Ammon's horn (tissue), 1 donor: ENCODE data around the gene ANK3.

Experiments used
- DNase-seq: peaks from one replicate; pipeline ENCODE4 v3.0.0-alpha.2; 2016; ENCODE audit warnings: low spot score

The ANK3 gene

DNA sequence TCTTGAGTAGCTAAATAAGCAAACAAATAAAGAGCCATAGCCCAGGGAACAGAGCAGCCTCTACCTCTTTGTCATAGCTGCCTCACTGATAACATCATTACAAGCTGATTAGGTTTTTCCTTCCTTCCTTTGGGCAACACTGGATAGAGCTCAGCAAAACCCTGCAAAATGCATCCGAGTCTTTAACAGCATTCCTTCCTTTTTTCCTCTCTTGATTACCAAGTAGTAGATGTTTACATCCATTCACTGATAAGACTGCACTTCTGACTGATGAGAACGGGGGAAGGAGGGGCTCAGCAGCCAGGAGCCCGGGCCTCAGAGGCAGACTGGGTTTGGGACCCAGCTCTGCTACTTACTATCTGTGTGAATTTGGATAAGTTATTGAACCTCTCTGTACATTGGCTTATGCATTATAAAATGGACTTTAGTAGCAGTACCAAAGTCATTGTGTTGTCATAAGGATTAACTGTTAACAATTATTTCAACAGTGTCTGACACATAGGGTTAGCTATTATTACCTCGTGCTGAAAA is 214.2 kb downstream of the ANK3 start:
- DNase-seq: no peak

DNA sequence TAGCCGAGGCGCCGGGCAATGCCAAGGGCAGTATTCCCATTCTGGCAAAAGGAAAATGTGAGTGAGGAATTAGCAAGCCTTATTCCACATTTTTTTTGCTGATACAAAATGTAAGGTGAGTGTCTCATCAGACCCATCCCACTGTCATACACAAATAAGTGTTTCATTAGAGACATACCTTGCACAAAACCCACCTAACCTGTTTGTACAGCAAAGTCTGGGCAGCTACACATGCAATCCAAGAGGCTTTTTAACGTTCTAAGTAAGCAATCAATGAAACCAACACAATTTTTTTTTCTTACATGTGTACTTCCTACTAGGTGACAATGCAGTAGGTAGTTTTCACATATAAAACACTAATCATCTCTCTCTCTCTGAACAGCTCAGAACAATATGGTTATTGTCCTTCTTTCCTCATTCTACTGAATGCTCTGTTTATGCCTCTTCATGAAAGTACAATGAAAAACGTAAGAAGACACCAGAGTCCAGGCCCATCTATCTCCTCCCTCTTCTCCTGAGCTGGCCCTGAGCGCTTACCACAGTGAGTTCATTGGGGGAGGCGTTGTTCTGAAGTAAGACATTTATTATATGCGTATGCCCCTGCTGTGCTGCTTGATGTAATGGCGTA is 217.2 kb downstream of the ANK3 start:
- DNase-seq: peak; percentile 33

DNA sequence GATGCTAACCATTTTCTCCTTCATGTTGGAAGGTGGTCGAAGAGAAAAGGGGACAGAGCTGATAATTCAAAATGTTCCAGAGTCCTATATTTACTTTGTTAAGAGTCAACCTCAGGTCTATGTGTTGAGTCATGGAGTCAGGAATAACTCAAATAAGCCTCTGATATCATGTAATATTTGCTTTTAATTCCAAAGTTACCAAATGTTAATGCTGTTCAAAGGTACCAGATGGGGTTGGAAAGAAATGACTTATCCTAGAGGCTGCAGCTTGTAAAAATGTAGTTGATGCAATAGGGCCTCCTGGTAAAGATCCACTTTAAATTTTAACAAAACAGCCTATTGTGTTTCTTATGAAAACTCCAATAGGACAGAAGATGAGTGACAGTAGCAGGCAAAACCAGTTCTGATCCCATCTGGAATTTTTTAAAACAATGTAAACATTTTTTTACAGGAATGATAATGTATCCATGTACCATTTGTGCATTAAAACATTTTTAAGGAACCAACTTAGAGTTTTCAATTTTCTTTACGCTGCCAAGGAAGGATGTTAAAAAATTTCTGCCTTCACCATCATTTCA is 218.2 kb downstream of the ANK3 start:
- no peak for DNase-seq

DNA sequence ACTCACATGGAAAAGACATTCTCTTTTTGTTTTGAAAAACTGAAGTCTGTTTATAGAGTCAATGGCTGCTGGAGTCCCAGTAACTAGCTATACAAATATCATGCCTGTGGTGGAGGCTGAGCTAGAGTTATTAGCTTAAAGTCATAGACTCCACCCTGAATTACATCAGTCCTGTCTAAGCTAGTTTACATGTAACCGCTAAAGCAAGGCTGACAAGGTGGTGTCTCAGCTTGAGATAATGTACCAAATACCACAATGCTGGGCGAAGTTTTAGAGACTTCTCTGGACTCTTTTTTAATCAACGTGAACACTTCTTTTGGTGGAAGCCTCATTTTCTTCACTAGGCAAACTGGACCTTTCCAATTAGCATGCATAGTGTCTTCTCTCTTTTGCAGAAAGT is 219.4 kb downstream of the ANK3 start:
- DNase-seq: no peak

DNA sequence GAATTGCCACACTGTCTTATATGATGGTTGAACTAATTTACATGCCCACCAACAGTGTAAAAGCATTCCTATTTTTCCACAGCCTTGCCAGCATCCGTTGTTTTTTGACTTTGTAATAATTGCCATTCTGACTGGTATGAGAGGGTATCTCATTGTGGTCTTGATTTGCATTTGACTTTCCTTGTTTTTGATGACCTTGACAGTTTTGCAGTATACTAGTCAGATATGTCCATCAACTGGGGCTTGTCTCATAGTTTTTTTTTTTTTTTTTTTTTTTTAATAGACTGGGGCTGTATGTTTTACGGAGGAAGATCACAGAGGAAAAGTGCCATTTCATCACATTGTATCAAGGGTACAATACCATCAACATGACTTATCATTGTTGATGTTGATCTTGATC is 220.6 kb downstream of the ANK3 start:
- no peak for DNase-seq

DNA sequence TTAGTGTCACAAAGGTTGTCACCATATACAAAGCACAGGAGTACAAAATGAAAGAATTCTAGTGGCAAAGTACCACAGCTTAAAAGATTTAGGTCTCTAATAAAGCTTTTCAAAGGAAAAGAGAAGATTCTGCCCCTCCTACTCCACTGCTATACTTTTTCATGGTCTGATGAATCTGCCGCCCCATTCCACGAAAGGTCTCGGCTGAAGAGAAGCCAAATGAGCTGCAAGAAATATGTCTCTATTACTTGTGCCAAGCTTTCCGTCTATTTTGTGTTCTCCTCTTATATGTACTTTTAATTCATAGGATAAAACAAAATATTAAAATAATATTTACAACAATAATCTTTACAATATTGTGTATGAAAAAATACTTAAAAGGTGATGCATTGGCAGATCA is 222.6 kb downstream of the ANK3 start:
- no peak for DNase-seq

DNA sequence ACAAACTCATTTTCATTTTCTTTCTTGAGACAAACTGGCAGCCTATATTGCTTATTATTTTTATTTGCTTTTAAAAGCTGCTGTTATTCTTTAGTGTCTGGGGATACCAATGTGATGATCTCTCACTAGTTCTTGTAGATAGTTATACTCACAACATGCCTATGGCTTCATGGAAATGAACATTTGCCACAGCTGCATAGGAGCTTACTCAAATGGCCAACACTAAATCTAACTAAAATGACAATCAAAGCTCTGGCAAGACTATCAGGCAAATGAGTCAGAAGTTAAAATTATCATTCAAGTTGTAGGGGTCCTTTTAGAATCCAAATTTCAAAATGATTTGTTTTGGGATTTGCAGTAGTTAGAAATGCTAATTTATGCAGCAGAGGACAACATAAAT is 225.9 kb downstream of the ANK3 start:
- DNase-seq: no peak

DNA sequence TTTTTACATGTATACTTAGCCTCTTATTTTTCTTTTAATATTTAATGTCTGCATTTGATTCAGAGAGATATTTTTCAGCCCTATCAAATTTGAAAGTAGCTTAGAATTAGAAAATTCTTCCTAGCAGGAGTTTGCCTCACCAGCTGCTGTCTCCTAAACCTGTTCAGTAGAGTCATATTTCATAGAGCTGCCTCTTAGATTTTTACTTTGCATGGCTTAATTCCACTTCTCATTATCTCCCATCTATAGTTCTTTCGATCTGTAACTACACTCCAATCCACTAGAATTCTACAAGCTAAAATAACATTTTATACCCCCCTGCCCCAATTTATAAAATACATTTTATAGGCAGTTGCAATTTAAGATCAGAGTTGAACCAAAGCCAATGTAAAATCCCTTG is 227.0 kb downstream of the ANK3 start:
- no peak for DNase-seq

DNA sequence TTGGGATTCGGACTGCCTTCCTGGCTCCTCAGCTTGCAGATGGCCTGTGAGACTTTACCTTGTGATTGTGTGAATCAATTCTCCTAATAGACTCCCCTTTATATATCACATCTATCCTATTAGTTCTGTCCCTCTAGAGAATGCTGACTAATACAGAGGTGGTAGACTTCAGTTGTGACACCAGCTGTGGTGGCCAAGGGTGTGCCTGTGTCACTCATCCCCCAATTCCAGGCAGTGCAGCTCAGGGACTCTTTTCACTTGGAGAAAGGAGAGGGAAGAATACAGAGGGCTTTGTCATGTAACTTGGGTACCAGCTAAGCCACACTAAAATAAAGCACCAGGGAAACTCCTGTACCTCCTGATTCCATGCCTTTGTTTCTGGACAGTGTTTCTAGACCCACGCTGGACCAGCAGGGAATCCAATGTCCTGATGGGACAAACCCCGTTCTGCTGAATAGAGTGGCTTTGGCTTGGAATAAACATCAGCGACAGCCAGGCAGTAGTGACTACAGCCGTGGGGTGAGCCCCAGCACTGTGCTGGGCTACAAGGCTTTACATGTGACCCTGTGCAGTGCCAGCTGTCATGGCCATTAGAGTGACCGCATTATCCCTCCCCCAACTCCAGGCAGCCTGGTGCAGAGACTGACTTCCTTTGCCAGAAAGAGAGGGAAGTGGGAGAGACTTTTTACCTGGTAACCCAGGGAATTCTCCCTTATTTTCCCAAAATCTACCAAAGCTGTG is 233.6 kb downstream of the ANK3 start:
- DNase-seq: peak; percentile 57

DNA sequence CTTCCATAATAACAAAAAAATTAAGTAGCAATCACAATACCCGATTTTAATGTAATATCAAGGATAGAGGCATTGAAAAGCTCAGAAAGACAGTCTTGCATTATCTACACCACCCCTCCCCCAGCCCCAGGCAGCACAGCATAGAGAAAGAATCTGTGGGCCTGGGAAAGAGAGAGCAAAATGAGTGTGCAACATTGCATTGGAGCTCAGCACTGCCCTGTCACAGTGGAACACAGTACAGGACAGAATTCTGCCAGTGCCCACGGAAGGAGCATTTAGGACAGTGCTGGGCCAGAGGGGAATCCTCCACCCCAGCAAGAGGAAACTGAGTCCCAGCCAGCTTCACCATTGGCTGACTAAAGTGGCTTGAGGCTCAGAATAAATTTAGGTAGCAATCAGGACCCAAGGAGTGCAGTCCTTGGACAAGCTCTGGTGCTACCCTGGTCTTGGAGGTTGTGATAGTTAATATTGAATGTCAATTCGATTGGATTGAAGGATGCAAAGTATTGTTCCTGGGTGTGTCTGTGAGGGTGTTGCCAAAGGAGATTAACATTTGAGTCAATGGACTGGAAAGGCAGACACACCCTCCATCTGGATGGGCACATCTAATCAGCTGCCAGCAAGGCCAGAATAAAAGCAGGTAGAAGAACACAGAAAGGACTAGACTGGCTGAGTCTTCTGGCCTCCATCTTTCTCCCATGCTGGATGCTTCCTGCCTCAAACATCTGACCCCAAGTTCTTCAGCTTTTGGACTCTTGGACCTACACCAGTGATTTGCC is 234.4 kb downstream of the ANK3 start:
- no peak for DNase-seq

DNA sequence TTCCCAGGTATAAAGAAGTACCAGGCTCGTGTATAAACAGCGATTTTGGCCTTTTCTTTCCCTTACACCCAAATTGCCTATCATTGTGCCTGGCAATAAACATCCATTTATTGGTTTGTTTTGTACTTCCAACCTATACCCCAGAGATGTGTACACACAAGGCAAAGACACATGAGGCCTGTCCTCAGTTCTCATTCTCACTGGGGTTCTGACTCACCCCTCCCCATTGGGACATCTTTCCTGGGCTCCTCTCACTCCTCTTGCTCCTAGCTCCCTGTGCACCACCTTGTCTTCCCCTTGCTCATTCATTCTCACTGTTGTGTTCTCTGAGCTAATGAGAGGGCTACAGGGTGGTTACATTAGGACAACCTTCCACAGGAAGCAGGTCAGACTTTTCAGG is 240.7 kb downstream of the ANK3 start:
- DNase-seq: no peak

DNA sequence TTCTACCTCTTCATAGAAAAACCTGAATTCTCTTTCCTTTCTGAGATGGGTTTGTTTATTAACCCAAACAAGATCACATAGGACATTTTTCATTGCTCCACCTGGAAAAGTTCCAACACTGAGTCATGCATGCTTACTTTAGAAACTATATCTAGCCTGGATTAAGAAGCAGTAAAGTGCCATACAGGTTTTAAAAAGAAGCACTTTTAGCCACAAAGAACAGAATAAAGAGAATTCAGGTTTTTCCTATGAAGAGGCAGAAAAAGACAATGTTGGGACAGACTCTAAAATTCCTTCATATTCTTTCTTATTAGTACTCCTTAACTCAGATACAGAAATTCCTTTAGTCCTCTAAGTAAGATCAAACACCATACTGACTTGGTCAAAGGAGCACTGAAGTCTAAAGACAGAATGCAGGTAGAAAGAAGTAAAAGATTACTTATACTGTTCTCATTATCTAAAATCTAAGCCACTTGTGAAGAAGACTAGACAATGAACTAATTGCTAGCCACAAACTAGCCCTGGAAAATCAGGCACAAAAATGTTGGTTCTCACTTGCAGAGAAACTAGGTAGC is 241.3 kb downstream of the ANK3 start:
- no peak for DNase-seq

DNA sequence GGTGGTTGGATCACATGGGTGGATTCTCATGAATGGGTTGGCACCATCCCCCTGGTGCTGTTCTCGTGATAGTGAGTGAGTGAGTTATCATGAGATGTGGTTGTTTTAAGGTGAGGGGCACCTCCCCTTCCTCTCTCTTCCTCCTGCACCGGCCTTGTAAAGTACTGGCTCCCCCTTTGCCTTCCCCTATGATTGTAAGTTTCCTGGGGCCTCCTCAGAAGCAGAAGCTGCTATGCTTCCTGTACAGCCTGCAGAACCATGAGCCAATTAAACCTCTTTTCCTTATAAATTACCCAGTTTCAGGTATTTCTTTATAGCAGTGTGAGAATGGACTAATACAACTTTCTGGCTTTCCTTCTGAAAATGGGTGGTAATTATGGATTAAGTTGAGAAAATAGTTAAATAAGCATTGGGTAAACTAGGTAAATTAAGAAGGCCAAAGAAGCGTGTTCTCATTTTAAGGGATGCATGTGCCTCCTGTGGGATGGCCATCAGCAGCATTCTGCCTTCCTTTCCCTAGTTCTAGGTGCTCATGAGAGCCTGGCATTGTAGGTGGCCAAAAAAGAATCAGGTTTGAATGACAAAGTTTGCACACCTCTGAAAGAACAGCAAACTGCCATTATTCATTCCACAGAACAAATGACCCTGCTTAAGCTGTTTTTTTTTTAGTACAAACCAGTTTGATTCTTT is 242.0 kb downstream of the ANK3 start:
- DNase-seq: no peak

DNA sequence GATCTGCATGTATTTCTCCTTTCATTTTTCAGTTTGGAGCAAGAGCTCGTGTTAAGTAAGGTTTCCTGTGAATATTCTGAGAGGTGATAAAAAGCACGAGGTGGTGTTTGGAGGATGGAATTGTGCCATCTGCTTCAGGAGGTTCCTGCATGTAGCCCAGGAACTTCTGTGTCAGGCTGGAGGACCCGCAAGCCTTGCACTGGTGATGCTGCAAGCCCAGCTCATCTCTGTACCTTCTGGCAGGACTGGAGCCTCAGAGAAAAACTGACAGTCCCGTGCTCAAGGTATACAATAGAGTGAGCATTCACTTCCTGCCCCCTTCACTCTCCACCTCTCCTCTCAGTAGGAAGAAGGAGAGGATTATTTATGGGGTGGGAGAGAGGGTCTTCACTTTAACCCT is 242.7 kb downstream of the ANK3 start:
- DNase-seq: no peak

DNA sequence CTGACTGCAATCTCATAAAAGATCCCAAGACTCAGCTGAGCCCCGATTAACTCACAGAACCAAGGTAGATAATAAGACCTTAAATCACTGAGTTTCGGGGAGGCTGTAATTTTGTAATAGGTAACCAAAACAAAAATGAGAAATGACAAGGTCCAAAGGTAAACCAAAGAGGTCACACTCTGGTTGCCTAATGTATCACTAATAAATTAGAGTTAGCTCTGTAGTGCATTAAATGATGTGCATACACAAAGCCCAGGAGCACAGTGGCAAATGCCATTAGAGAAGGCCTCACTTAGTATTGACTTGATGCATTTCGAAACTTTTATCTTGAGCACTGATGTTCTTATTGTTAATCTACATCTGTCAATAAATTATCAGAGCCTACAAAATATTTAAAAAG is 245.6 kb downstream of the ANK3 start:
- no peak for DNase-seq

DNA sequence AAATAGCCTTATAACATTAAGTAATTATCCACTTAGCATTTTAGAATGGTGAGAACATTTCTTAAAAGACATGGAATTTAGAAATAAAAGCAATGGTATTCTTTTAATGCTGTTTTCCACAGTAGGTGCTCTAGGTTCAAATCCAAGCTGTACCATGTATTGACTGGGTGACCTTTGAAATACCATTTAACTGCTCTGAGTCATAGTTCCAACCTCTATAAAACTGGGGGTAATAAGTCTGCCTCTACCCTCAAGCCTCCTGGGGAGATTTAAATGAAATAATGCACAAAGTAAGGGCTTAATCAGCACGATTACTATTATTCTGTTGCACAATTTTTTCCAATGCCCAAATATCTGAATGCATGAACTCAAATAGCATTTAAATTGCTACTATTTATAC is 246.9 kb downstream of the ANK3 start:
- DNase-seq: no peak

DNA sequence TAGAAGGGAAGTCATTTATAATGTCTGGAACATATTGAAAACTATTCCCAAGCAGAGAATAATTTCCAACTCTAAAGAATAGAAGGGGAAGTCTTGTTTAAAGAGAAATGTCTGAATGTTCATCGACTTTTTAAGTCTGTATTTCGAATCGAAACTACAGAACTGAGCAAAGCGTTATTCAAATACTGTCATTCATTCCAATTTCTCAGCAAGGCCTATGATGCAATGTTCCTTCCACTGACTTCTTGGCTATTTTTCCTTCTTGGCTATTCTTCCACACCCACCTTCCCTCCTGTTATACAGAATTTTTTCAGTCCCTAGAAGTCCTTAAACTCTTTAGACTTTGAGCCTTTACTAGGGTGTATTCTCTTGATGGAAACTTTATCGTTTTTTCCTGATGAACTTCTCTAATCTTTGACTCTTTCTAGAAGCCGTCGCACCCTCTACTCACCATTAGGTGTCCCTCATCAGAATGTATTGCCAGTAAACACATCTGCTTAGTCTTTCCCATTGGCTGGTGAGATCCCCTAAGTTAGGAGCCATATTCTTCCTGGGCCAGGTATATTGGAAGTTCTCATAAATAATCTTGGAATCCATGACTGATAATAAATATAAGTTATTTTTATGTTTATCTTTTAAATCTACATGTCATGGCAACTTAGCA is 247.6 kb downstream of the ANK3 start:
- no peak for DNase-seq

DNA sequence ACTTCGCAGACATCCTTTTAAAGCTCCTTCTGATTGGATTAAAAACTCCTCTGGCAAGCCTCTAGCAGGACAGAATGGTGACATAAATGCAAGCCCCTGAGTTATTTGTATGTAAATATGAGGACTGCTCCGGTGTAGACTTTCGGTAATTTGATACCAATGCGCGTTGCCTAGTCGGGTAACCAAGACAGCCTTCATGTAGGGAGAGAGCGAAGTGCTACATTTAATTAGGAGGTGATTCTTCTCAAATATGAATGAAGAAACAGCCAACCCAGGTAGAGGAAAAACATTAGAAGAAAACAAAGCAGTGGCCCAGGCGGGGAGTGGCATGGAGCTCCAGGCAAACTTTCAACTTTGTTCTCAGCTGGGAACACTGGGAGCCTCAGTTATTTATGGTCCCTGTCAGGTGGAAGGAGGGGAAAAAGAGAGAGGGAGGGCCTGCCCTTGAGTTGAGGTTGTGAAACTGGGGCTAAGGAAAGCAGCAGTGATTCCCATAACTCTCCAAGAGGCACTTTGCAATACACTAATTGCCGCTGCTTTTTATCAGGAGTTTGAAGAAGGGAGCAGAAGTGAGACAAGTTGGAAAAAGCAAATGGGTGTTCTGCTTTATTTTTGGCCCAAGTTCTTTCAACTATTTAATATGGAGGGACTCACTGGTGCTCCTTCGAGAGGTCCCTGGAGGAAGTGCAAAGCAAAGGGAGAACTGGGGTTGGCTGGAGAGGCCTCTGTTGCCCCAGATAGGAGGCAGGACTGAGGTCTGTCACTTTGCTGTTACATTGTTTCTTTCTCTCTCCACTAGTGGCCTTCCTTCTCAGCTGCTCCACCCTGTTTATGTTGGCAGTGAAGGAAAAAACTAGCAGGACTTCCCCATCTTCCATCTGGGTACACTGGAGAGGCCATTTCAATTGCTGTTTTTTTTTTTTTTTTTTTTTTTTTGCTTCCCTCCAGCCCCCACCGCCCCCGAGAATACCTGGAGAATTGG is 248.7 kb downstream of the ANK3 start:
- DNase-seq: no peak

DNA sequence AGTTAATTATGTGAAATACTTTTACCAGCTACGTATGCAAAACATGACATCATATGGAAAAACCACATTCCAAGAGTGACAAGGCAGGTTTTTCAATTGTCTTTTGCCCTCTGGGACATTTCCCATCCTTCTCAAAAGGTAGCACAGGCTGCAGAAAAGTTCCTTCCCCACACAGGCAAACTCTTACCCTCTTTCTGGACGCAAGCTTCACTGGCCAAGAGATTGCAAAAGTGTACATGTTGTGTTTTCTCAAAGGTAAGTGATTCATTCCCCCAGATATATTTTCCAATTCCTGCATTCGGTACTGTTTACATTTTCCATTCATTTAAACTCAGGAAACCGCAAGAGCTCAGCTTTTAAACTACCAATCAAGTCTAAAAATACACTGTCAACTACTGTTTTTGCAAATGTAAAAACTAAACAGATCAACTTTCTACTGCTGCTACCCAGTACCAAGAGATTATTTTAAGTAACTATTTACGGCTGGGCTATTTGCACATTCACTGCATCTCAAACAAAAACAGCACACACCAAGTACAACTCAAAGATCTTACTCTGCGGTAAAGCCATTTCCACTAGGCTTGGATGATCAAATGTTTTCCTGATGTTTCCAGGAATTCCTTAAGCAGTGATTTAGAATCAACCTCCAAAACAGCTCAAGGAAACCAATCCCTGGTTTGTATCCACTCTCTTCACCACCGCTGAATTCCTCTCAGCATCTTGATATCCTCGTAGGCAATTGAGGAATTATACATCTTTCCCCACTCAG is 249.7 kb downstream of the ANK3 start:
- no peak for DNase-seq
